OCI-LY1 (cell line): ENCODE data around the gene UBC.

Experiments
- H2AFZ ChIP-seq: fragments of 200-600 bp; sonication (generic), shearing (Covaris generic); 2 replicates; pipeline ENCODE4 v1.6.0; 2014; ENCODE audit warnings: antibody characterized with exemption, mild to moderate bottlenecking, low read length
- H3F3A ChIP-seq: fragments of 200-600 bp; sonication (generic), shearing (Covaris generic); 2 replicates; pipeline ENCODE4 v1.6.0; 2014; ENCODE audit warnings: mild to moderate bottlenecking, antibody characterized with exemption, low read length, moderate library complexity; ENCODE audit not compliant: insufficient read depth
- H3K27ac ChIP-seq: fragments of 200-600 bp; sonication (generic); 2 replicates; pipeline ENCODE4 v1.5.1; 2014; ENCODE audit warnings: low read length, mixed run types, mild to moderate bottlenecking, low read depth; ENCODE audit not compliant: poor library complexity, severe bottlenecking
- H3K27me3 ChIP-seq: fragments of 200-600 bp; sonication (generic); 2 replicates; pipeline ENCODE4 v1.6.0; 2014; ENCODE audit warnings: antibody characterized with exemption, mild to moderate bottlenecking, low read length, moderate library complexity; ENCODE audit not compliant: insufficient read depth
- H3K36me3 ChIP-seq: fragments of 200-600 bp; sonication (generic); 2 replicates; pipeline ENCODE4 v1.6.1; 2014; ENCODE audit warnings: mild to moderate bottlenecking, antibody characterized with exemption, low read length, moderate library complexity, mixed read lengths; ENCODE audit not compliant: insufficient read depth
- H3K4me1 ChIP-seq: fragments of 200-600 bp; sonication (generic); 2 replicates; pipeline ENCODE4 v1.5.1; 2014; ENCODE audit warnings: mild to moderate bottlenecking, low read length, moderate library complexity; ENCODE audit not compliant: insufficient read depth, severe bottlenecking
- H3K4me2 ChIP-seq: fragments of 200-600 bp; sonication (generic), shearing (Covaris generic); 2 replicates; pipeline ENCODE4 v1.6.1; 2014; ENCODE audit warnings: low read length
- H3K4me3 ChIP-seq: fragments of 200-600 bp; sonication (generic); 2 replicates; pipeline ENCODE4 v1.5.1; 2014; ENCODE audit warnings: low read length, low read depth, mild to moderate bottlenecking, mixed read lengths; ENCODE audit not compliant: poor library complexity, severe bottlenecking
- H3K79me2 ChIP-seq: fragments of 200-600 bp; shearing (Covaris generic); 2 replicates; pipeline ENCODE4 v1.6.1; 2016; ENCODE audit warnings: mixed run types, low read length, mixed read lengths; ENCODE audit not compliant: insufficient read depth
- H3K9ac ChIP-seq: fragments of 200-600 bp; sonication (generic), shearing (Covaris generic); 2 replicates; pipeline ENCODE4 v1.6.1; 2014; ENCODE audit warnings: mild to moderate bottlenecking, low read length, mixed read lengths
- H3K9me2 ChIP-seq: fragments of 200-600 bp; sonication (generic), shearing (Covaris generic); 2 replicates; pipeline ENCODE4 v1.6.1; 2014; ENCODE audit warnings: low read depth, mild to moderate bottlenecking, low read length, mixed read lengths
- H3K9me3 ChIP-seq: fragments of 200-600 bp; shearing (Covaris generic); 2 replicates; pipeline ENCODE4 v1.6.1; 2014; ENCODE audit warnings: low read length, mixed read lengths
- H4K20me1 ChIP-seq: fragments of 200-600 bp; sonication (generic), shearing (Covaris generic); 2 replicates; pipeline ENCODE4 v1.6.0; 2016; ENCODE audit warnings: mild to moderate bottlenecking, low read length; ENCODE audit not compliant: insufficient read depth
- CTCF ChIP-seq: fragments of 200-600 bp; sonication (generic), shearing (Covaris generic); IDR thresholded peaks from 2 replicates; pipeline ENCODE4 v1.5.1; 2017; ENCODE audit warnings: mild to moderate bottlenecking, antibody characterized with exemption, low read length, moderate library complexity, mixed read lengths
- EZH2 ChIP-seq: fragments of 200-600 bp; sonication (generic), shearing (Covaris generic); IDR thresholded peaks from 2 replicates; pipeline ENCODE4 v1.8.0; 2017; ENCODE audit warnings: borderline replicate concordance, mixed run types, mild to moderate bottlenecking, antibody characterized with exemption, low read length, moderate library complexity, mixed read lengths

UBC gene

GRCh38 chr12:124956571-124956970 is 42.1 kb upstream of the UBC start:
- Histone ChIP-seq H3K4me3 (no peak overlapping the region), H2AFZ (no peak overlapping the region), H3K4me2 (no peak overlapping the region), H3K79me2 (no peaks in the 10 kb centered on the region), H4K20me1 (no peaks in the 10 kb centered on the region), H3K9ac (no peak overlapping the region), H3K9me3 (no peaks in the 10 kb centered on the region), H3K27ac (no peak overlapping the region), H3K9me2 (no peaks in the 10 kb centered on the region), H3K27me3 (no peaks in the 10 kb centered on the region), H3F3A (no peaks in the 10 kb centered on the region), H3K4me1 (no peaks in the 10 kb centered on the region), H3K36me3 (peaks cover 84% of the 10 kb centered on the region)
- TF ChIP-seq EZH2 = no peak
- TF ChIP-seq CTCF = no peak

GRCh38 chr12:124954771-124955170 is 40.3 kb upstream of the UBC start:
- Histone ChIP-seq H3F3A (no peaks in the 10 kb centered on the region), H4K20me1 (no peaks in the 10 kb centered on the region), H3K27me3 (no peaks in the 10 kb centered on the region), H3K9ac (no peak overlapping the region), H3K4me1 (no peaks in the 10 kb centered on the region), H3K36me3 (peaks cover 83% of the 10 kb centered on the region), H2AFZ (no peak overlapping the region), H3K4me2 (no peak overlapping the region), H3K4me3 (no peak overlapping the region), H3K27ac (no peak overlapping the region), H3K79me2 (no peaks in the 10 kb centered on the region), H3K9me3 (no peaks in the 10 kb centered on the region), H3K9me2 (no peaks in the 10 kb centered on the region)
- TF ChIP-seq CTCF = no peak
- no peak for TF ChIP-seq EZH2

- no peaks in the 10 kb centered on the region for H3K4me1 ChIP-seq
- no peaks in the 10 kb centered on the region for H3K9me3 ChIP-seq
- H3K27me3 ChIP-seq = no peaks in the 10 kb centered on the region
- H3K4me3 ChIP-seq = no peak overlapping the region
- TF ChIP-seq EZH2 (no peak), CTCF (no peak)
- no peak overlapping the region for H3K4me2 ChIP-seq
- peaks cover 86% of the 10 kb centered on the region for H3K36me3 ChIP-seq
- no peaks in the 10 kb centered on the region for H3K9me2 ChIP-seq
- H2AFZ ChIP-seq = no peak overlapping the region
- H3K79me2 ChIP-seq = no peaks in the 10 kb centered on the region
- no peaks in the 10 kb centered on the region for H3F3A ChIP-seq
- H4K20me1 ChIP-seq = no peaks in the 10 kb centered on the region
- no peak overlapping the region for H3K27ac ChIP-seq
- no peak overlapping the region for H3K9ac ChIP-seq
Observed at GRCh38 chr12:124953689-124954405, 39.4 kb upstream of the UBC start.
